SH-SY5Y (cell line): ENCODE results near the gene ZEB2.

Experiments
- GATA2 ChIP-seq: IDR thresholded peaks from 2 replicates; pipeline ENCODE4 v1.6.1; 2011; ENCODE audit warnings: mild to moderate bottlenecking, low read depth, low read length
- GATA3 ChIP-seq: IDR thresholded peaks from 2 replicates; pipeline ENCODE4 v1.6.1; 2011; ENCODE audit warnings: low read depth, mild to moderate bottlenecking, low read length, moderate library complexity

DNA sequence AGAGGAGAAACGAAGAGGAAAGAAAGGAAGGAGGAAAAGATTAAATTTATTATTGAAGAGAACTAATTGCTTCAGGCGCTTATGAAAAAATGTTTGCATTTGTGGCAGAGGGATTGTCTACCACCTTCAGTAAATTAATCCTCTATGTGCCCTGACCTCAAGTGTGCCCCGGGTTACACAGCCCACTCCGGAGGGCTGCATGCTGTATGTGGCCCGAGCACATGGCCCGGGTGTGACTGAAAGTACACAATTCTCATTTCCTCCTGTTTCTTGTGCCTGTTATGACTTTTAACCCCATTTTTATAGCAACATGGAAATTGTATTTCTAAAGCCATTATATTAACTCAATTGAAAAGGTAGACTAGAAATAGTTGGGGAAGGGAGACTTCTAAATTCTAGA is 38.8 kb downstream of the ZEB2 start:
- no peak for TF ChIP-seq GATA2
- no peak for TF ChIP-seq GATA3
